PC-9 (cell line): ENCODE results near the gene PHLPP2. TPM values are rescaled to one million over a fixed set of nuclear protein-coding genes. Genes with fewer than 3 reads are reported as not detected.

Source experiments
- BruUV-seq: library from RNA; stranded (reverse); fragments of 400-500 nt; replicated peaks from 2 replicates; lab custom pipeline; 2021; lab: Mats Ljungman, UMichigan
- CTCF ChIA-PET: fragments of 300-600 bp; sonication (Branson Sonifier 250); formaldehyde crosslinking; loops from one replicate; lab custom pipeline; 2022; ENCODE audit warnings: antibody characterized with exemption; lab: Charles Lee
- POLR2A ChIA-PET: fragments of 300-600 bp; sonication (Branson Sonifier 250); formaldehyde crosslinking; loops from one replicate; lab custom pipeline; 2022; ENCODE audit warnings: antibody characterized with exemption; ENCODE audit not compliant: unreplicated experiment; lab: Charles Lee
- DNase-seq, 2 experiments: peaks; one replicate each; pipeline versions ENCODE4 v3.0.0 to v3.0.0-alpha.2; 2015 to 2022; ENCODE audit warnings: mixed read lengths in 1 of 2
- H2AFZ ChIP-seq: fragments of 200-600 bp; sonication (generic); 2 replicates; pipeline ENCODE4 v1.8.1; 2017; ENCODE audit warnings: antibody characterized with exemption
- H3F3A ChIP-seq: fragments of 200-600 bp; sonication (generic); 2 replicates; pipeline ENCODE4 v1.8.1; 2017; ENCODE audit warnings: antibody characterized with exemption, mild to moderate bottlenecking, low read depth; ENCODE audit not compliant: insufficient read depth
- H3K27ac ChIP-seq: fragments of 200-600 bp; sonication (generic); 2 replicates; pipeline ENCODE4 v1.6.1; 2016; ENCODE audit warnings: mixed run types
- H3K27me3 ChIP-seq: fragments of 200-600 bp; sonication (generic); 2 replicates; pipeline ENCODE4 v1.6.1; 2016; ENCODE audit warnings: low read depth, mixed run types; ENCODE audit not compliant: insufficient read depth
- H3K36me3 ChIP-seq: fragments of 200-600 bp; sonication (generic); 2 replicates; pipeline ENCODE4 v1.6.1; 2016; ENCODE audit warnings: low read depth, mixed run types
- H3K4me1 ChIP-seq: fragments of 200-600 bp; sonication (generic); replicated peaks from 2 replicates; pipeline ENCODE4 v1.6.1; 2016; ENCODE audit warnings: mixed run types; ENCODE audit not compliant: insufficient read depth
- H3K4me2 ChIP-seq: fragments of 200-600 bp; sonication (generic); 2 replicates; pipeline ENCODE4 v1.6.1; 2017; ENCODE audit warnings: mixed run types
- H3K4me3 ChIP-seq: fragments of 200-600 bp; sonication (generic); 2 replicates; pipeline ENCODE4 v1.6.1; 2016; ENCODE audit warnings: mixed run types
- H3K79me2 ChIP-seq: fragments of 200-600 bp; sonication (generic); 2 replicates; pipeline ENCODE4 v1.6.1; 2017; ENCODE audit warnings: low read depth, mixed run types
- H3K9me2 ChIP-seq: fragments of 200-600 bp; sonication (generic); 2 replicates; pipeline ENCODE4 v1.8.1; 2017; ENCODE audit warnings: mild to moderate bottlenecking; ENCODE audit not compliant: insufficient read depth
- H3K9me3 ChIP-seq: fragments of 200-600 bp; sonication (generic); 2 replicates; pipeline ENCODE4 v1.8.1; 2016; ENCODE audit warnings: low read depth; ENCODE audit not compliant: insufficient read depth
- H4K20me1 ChIP-seq: fragments of 200-600 bp; sonication (generic); 2 replicates; pipeline ENCODE4 v1.8.1; 2017; ENCODE audit not compliant: insufficient read depth
- CTCF ChIP-seq: fragments of 200-600 bp; sonication (generic); conservative IDR thresholded peaks from 2 replicates; pipeline ENCODE4 v1.6.1; 2017; ENCODE audit warnings: mixed run types, antibody characterized with exemption, mild to moderate bottlenecking, moderate library complexity
- EZH2 ChIP-seq: fragments of 200-600 bp; sonication (generic); IDR thresholded peaks from 2 replicates; pipeline ENCODE4 v1.8.0; 2017; ENCODE audit warnings: antibody characterized with exemption, low read depth
- intact Hi-C: fragments of 100-400 bp; cut with micrococcal nuclease; formaldehyde crosslinking; loops from one replicate; pipeline ENCODE4 v1.10.0; 2022; ENCODE audit not compliant: unreplicated experiment
- total RNA-seq: library from RNA; stranded (reverse); gene quantifications from 2 replicates; pipeline ENCODE4 v1.2.3, GENCODE V29; 2021

The PHLPP2 gene
- total RNA-seq, 1 experiment from 2014 or later: 5.5 TPM

GRCh38 chr16:71672125-71672524 is 52.4 kb downstream of the PHLPP2 start:
- H3K9me3 ChIP-seq: no peaks in the 10 kb centered on the region
- TF ChIP-seq CTCF: no peak
- no peak for TF ChIP-seq EZH2
- intact Hi-C loops: no loop called here
- DNase-seq: no peak
- no peak overlapping the region for H2AFZ ChIP-seq
- no peak overlapping the region for H3K4me3 ChIP-seq
- no peaks in the 10 kb centered on the region for H3K9me2 ChIP-seq
- H4K20me1 ChIP-seq: no peaks in the 10 kb centered on the region
- no TSS peak for BruUV-seq
- H3K36me3 ChIP-seq: no peaks in the 10 kb centered on the region; the same call in 1 of the 2 replicates
- peaks cover 10% of the 10 kb centered on the region; the same call in 1 of the 2 replicates for H3F3A ChIP-seq
- no peak overlapping the region for H3K27ac ChIP-seq
- H3K4me1 ChIP-seq: no peaks in the 10 kb centered on the region
- no peaks in the 10 kb centered on the region for H3K27me3 ChIP-seq
- H3K79me2 ChIP-seq: no peaks in the 10 kb centered on the region
- ChIA-PET CTCF (no interaction called here), POLR2A (no interaction called here)
- no peak overlapping the region for H3K4me2 ChIP-seq

- Histone ChIP-seq H3K27me3 (no peaks in the 10 kb centered on the region), H3K4me1 (no peaks in the 10 kb centered on the region), H3K36me3 (no peaks in the 10 kb centered on the region; the same call in 1 of the 2 replicates), H3K9me3 (no peaks in the 10 kb centered on the region), H3K79me2 (no peaks in the 10 kb centered on the region), H3K4me3 (no peak overlapping the region), H3K4me2 (no peak overlapping the region), H3F3A (peaks cover 10% of the 10 kb centered on the region; the same call in 1 of the 2 replicates), H2AFZ (no peak overlapping the region), H4K20me1 (no peaks in the 10 kb centered on the region), H3K27ac (no peak overlapping the region), H3K9me2 (no peaks in the 10 kb centered on the region)
- intact Hi-C loops: no loop called here
- ChIA-PET CTCF (no interaction called here), POLR2A (no interaction called here)
- no peak for TF ChIP-seq CTCF
- TF ChIP-seq EZH2: no peak
- no peak for DNase-seq
- no TSS peak for BruUV-seq
These were observed 53.3 kb downstream of the PHLPP2 start for GRCh38 chr16:71671165-71671564.

GRCh38 chr16:71670537-71670936 is 54.0 kb downstream of the PHLPP2 start:
- TF ChIP-seq CTCF (no peak), EZH2 (no peak)
- ChIA-PET CTCF (interaction anchor here (0.6 kb wide), 1 partner anchor 288 kb away, joined by 3 read pairs; no protein-coding TSS in a partner anchor), POLR2A (no interaction called here)
- Histone ChIP-seq H3K9me3 (no peaks in the 10 kb centered on the region), H3K4me2 (no peak overlapping the region), H3K9me2 (no peaks in the 10 kb centered on the region), H3K36me3 (no peaks in the 10 kb centered on the region; the same call in 1 of the 2 replicates), H3K4me3 (no peak overlapping the region), H3K27ac (no peak overlapping the region), H3K79me2 (no peaks in the 10 kb centered on the region), H4K20me1 (no peaks in the 10 kb centered on the region), H3K27me3 (no peaks in the 10 kb centered on the region), H3K4me1 (no peaks in the 10 kb centered on the region), H2AFZ (no peak overlapping the region), H3F3A (peaks cover 10% of the 10 kb centered on the region; the same call in 1 of the 2 replicates)
- no TSS peak for BruUV-seq
- intact Hi-C loops: no loop called here
- no peak for DNase-seq
